CD14-positive monocyte (primary cell): ENCODE results near the gene ACIN1. TPM values are rescaled to one million over a fixed set of nuclear protein-coding genes. Genes with fewer than 3 reads are reported as not detected.

Source experiments
- DNase-seq, 3 donors: peaks; one replicate each; pipeline ENCODE4 v3.0.0-alpha.2; 2011 to 2022
- H2AFZ ChIP-seq: 2 replicates; pipeline ENCODE4 v1.6.0; 2012; ENCODE audit warnings: mild to moderate bottlenecking, low read depth, low read length, inconsistent platforms; ENCODE audit not compliant: insufficient read depth, poor library complexity, severe bottlenecking
- H3K27ac ChIP-seq, 2 donors: 1 replicate in 1 of 2; 2 replicates in 1 of 2; pipeline ENCODE4 v1.5.1; 2012 to 2013; ENCODE audit warnings: low read length in 2 of 2, control low read depth in 1 of 2, inconsistent platforms in 1 of 2, low read depth in 1 of 2, mild to moderate bottlenecking in 1 of 2
- H3K27me3 ChIP-seq, 2 donors: one replicate each; pipeline versions ENCODE4 v1.6.0 to v1.6.1; 2011 to 2013; ENCODE audit warnings: low read length in 2 of 2; ENCODE audit not compliant: control insufficient read depth in 2 of 2, insufficient read depth in 2 of 2
- H3K36me3 ChIP-seq, 2 donors: replicated peaks in 1 of 2; 1 replicate in 1 of 2; 2 replicates in 1 of 2; pipeline versions ENCODE4 v1.5.1 to v1.6.1; 2012 to 2013; ENCODE audit warnings: low read length in 2 of 2, control low read depth in 1 of 2, inconsistent platforms in 1 of 2, mild to moderate bottlenecking in 1 of 2; ENCODE audit not compliant: insufficient read depth in 2 of 2, control insufficient read depth in 1 of 2
- H3K4me1 ChIP-seq, 2 donors: 1 replicate in 1 of 2; 2 replicates in 1 of 2; pipeline versions ENCODE4 v1.5.1 to v1.6.1; 2012 to 2013; ENCODE audit warnings: low read length in 2 of 2, control low read depth in 1 of 2, inconsistent platforms in 1 of 2, mild to moderate bottlenecking in 1 of 2, moderate library complexity in 1 of 2; ENCODE audit not compliant: insufficient read depth in 2 of 2, control insufficient read depth in 1 of 2
- H3K4me2 ChIP-seq: replicated peaks from 2 replicates; pipeline ENCODE3; 2012; ENCODE audit warnings: low read length, moderate library complexity, mild to moderate bottlenecking; ENCODE audit not compliant: poor library complexity, severe bottlenecking; ENCODE audit errors: extremely low read depth
- H3K4me3 ChIP-seq, 3 experiments: fragments of 200-600 bp in 1 of 3; sonication (generic) in 1 of 3; replicated peaks in 1 of 3; 1 replicate in 2 of 3; 2 replicates in 1 of 3; pipeline ENCODE4 v1.5.1; 2011 to 2013; ENCODE audit warnings: low read length in 3 of 3, mild to moderate bottlenecking in 3 of 3, control low read depth in 2 of 3, low read depth in 2 of 3, inconsistent platforms in 1 of 3, moderate library complexity in 1 of 3
- H3K79me2 ChIP-seq: 2 replicates; pipeline ENCODE4 v1.6.0; 2012; ENCODE audit warnings: mild to moderate bottlenecking, control low read depth, inconsistent platforms, low read length, moderate library complexity; ENCODE audit not compliant: insufficient read depth
- H3K9ac ChIP-seq: 2 replicates; pipeline ENCODE4 v1.6.0; 2017; ENCODE audit warnings: low read length, mild to moderate bottlenecking; ENCODE audit not compliant: insufficient read depth, poor library complexity, severe bottlenecking
- H3K9me3 ChIP-seq, 2 donors: replicated peaks in 1 of 2; 1 replicate in 1 of 2; 2 replicates in 1 of 2; pipeline versions ENCODE4 v1.5.1 to v1.6.1; 2012 to 2013; ENCODE audit warnings: low read length in 2 of 2, control low read depth in 1 of 2; ENCODE audit not compliant: control insufficient read depth in 1 of 2, insufficient read depth in 1 of 2
- H4K20me1 ChIP-seq: 2 replicates; pipeline ENCODE4 v1.6.0; 2012; ENCODE audit warnings: mild to moderate bottlenecking, low read length, control low read depth, moderate library complexity; ENCODE audit not compliant: insufficient read depth
- H3K27ac Mint-ChIP-seq, 7 donors: one replicate each; pipeline ENCODE4 v1.8.0; 2020; ENCODE audit warnings: mild to moderate bottlenecking in 7 of 7, mixed read lengths in 7 of 7, moderate library complexity in 6 of 7, inconsistent platforms in 2 of 7
- H3K27me3 Mint-ChIP-seq, 3 donors: one replicate each; pipeline ENCODE4 v1.8.0; 2021 to 2022; ENCODE audit warnings: low read depth in 3 of 3, mild to moderate bottlenecking in 3 of 3, mixed read lengths in 3 of 3, moderate library complexity in 3 of 3, inconsistent platforms in 1 of 3
- H3K36me3 Mint-ChIP-seq, 2 donors: one replicate each; pipeline ENCODE4 v1.8.0; 2020; ENCODE audit warnings: mixed read lengths in 2 of 2, inconsistent platforms in 1 of 2, mild to moderate bottlenecking in 1 of 2
- H3K4me1 Mint-ChIP-seq: one replicate; pipeline ENCODE4 v1.8.0; 2020; ENCODE audit warnings: mild to moderate bottlenecking, mixed read lengths
- H3K4me3 Mint-ChIP-seq, 2 donors: one replicate each; pipeline ENCODE4 v1.8.0; 2020; ENCODE audit warnings: mild to moderate bottlenecking in 2 of 2, mixed read lengths in 2 of 2, moderate library complexity in 1 of 2
- H3K9me3 Mint-ChIP-seq, 7 donors: one replicate each; pipeline ENCODE4 v1.8.0; 2020 to 2022; ENCODE audit warnings: mixed read lengths in 7 of 7, mild to moderate bottlenecking in 6 of 7, moderate library complexity in 6 of 7, inconsistent platforms in 2 of 7
- CTCF ChIP-seq: fragments of 200-600 bp; IDR thresholded peaks from one replicate; pipeline ENCODE4 v1.8.0; 2022; ENCODE audit warnings: antibody characterized with exemption, mild to moderate bottlenecking
- WGBS: methylation state at CpG from one replicate; pipeline ENCODE4 v1.1.5; 2013; ENCODE audit warnings: missing lambda C conversion rate; ENCODE audit not compliant: insufficient coverage; 5-methylcytosine and 5-hydroxymethylcytosine counted together
- intact Hi-C, 2 donors: fragments of 100-400 bp; cut with micrococcal nuclease; formaldehyde crosslinking; loops; one replicate each; pipeline versions ENCODE4 v1.15.0 to v1.15.1; 2023
- polyA plus RNA-seq, 3 donors: library from polyadenylated mRNA; depleted of rRNA in 1 of 3; unstranded in 2 of 3; stranded (reverse) in 1 of 3; fragments of 300-500 nt in 2 of 3; fragments of >200 nt in 1 of 3; fragmentation: Illumina TruSeq in 2 of 3; gene quantifications; 1 replicate in 2 of 3; 2 replicates in 1 of 3; pipeline ENCODE4 v1.2.3, GENCODE V29; 2012 to 2021

ACIN1 gene
- polyA plus RNA-seq, 3 donors = 2.8 to 159 (median 5.4) TPM

DNA sequence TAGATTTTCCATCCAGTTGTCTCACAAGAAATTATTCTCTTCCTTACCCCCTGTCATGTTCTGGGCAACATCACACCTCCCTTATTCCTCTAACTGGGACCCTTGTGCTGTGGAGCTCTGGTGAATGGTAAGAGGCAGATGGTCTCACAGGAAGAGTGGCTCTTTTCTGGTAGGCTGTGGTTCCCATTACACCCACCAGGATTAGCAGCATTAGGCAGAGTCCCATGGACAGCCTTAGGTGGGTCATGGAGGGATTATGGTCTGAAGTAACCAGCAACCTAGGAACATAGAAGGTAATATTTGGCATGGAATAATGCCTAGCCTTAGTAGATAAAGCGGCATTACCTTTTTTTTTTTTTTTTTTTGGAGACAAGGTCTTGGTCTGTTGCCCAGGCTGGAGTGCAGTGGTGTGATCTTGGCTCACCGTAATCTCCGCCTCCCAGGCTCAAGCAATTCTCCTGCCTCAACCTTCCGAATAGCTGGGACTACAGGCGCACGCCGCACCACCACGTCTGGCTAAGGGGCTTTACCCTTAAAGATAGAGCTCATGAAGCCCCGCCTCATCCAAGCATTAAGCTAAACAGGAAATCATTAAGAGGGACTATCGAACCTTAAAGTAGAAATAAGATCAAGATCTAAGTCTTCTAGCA, 4.4 kb upstream of the ACIN1 start:
- Mint-ChIP-seq H3K36me3 (peaks cover 26% of the 10 kb centered on the region in 2 donors), H3K9me3 (no peaks in the 10 kb centered on the region), H3K27me3 (peaks cover 1 to 2% (median 1%) of the 10 kb centered on the region in 3 donors), H3K4me1 (peaks cover 29% of the 10 kb centered on the region), H3K4me3 (no peak overlapping the region), H3K27ac (no peak overlapping the region)
- H2AFZ ChIP-seq = no peak overlapping the region
- H3K27me3 ChIP-seq = no peaks in the 10 kb centered on the region
- H3K9me3 ChIP-seq = no peaks in the 10 kb centered on the region
- no CpG with 5 or more reads among the region's 10 CpGs for WGBS
- no peak overlapping the region for H3K9ac ChIP-seq
- H3K4me3 ChIP-seq = no peak overlapping the region
- peaks cover 31% of the 10 kb centered on the region for H4K20me1 ChIP-seq
- no peak overlapping the region for H3K4me2 ChIP-seq
- TF ChIP-seq CTCF = no peak
- no peak overlapping the region for H3K27ac ChIP-seq
- H3K79me2 ChIP-seq = peaks cover 50% of the 10 kb centered on the region
- no peak for DNase-seq
- H3K4me1 ChIP-seq = peaks cover 13 to 20% of the 10 kb centered on the region in 2 donors
- peaks cover 19 to 23% of the 10 kb centered on the region in 2 donors for H3K36me3 ChIP-seq
- intact Hi-C loops = loop anchor here (5.0 to 10.0 kb wide), 2 partner anchors 185 to 223 kb away; partner anchors contain the start of genes HOMEZ (in 1 of the 2) and PABPN1 (in 1 of the 2)

GRCh38 chr14:23097786-23098185, 2.9 kb upstream of the ACIN1 start:
- H3K4me1 ChIP-seq = peaks cover 21 to 35% of the 10 kb centered on the region in 2 donors
- 97% methylated on average over 6 of the region's 7 CpGs for WGBS
- H3K36me3 ChIP-seq = peaks cover 22 to 31% of the 10 kb centered on the region in 2 donors
- Mint-ChIP-seq H3K27me3 (peaks cover 0 to 1% (median under 1%) of the 10 kb centered on the region in 3 donors), H3K36me3 (peaks cover 29 to 32% of the 10 kb centered on the region in 2 donors), H3K9me3 (no peaks in the 10 kb centered on the region), H3K27ac (peak overlapping the region in 2 of 7 donors; percentile 6 to 33), H3K4me1 (peaks cover 29% of the 10 kb centered on the region), H3K4me3 (no peak overlapping the region)
- no peak overlapping the region for H3K9ac ChIP-seq
- intact Hi-C loops = loop anchor here (5.0 to 10.0 kb wide), 2 partner anchors 187 to 225 kb away; partner anchors contain the start of genes HOMEZ (in 1 of the 2) and PABPN1 (in 1 of the 2)
- H3K27me3 ChIP-seq = no peaks in the 10 kb centered on the region
- H3K9me3 ChIP-seq = no peaks in the 10 kb centered on the region
- H3K4me3 ChIP-seq = no peak overlapping the region
- H3K4me2 ChIP-seq = no peak overlapping the region
- H3K79me2 ChIP-seq = peaks cover 66% of the 10 kb centered on the region
- no peak overlapping the region for H2AFZ ChIP-seq
- no peak for TF ChIP-seq CTCF
- DNase-seq = no peak
- no peak overlapping the region for H3K27ac ChIP-seq
- peaks cover 47% of the 10 kb centered on the region for H4K20me1 ChIP-seq
